SU-DHL-6 (cell line): ENCODE data around the gene PACS1.
A peak's percentile ranks its signal among the peaks of the same experiment; 100 is the strongest.

Experiments
- H2AFZ ChIP-seq: fragments of 200-600 bp; sonication (generic); 2 replicates; pipeline ENCODE4 v1.6.1; 2014; ENCODE audit warnings: low read depth, mild to moderate bottlenecking, moderate library complexity, mixed read lengths, antibody characterized with exemption, low read length; ENCODE audit not compliant: severe bottlenecking
- H3F3A ChIP-seq: fragments of 200-600 bp; shearing (Covaris generic); 2 replicates; pipeline ENCODE4 v1.6.0; 2016; ENCODE audit warnings: antibody characterized with exemption, mild to moderate bottlenecking; ENCODE audit not compliant: insufficient read depth
- H3K27ac ChIP-seq: fragments of 200-600 bp; sonication (generic); 2 replicates; pipeline ENCODE4 v1.5.1; 2016; ENCODE audit warnings: low read depth, mild to moderate bottlenecking, low read length, moderate library complexity, mixed read lengths
- H3K27me3 ChIP-seq: fragments of 200-600 bp; sonication (generic), shearing (Covaris generic); 2 replicates; pipeline ENCODE4 v1.6.0; 2014; ENCODE audit warnings: mild to moderate bottlenecking, low read length
- H3K36me3 ChIP-seq: fragments of 200-600 bp; sonication (generic); 2 replicates; pipeline ENCODE4 v1.6.1; 2014; ENCODE audit warnings: mild to moderate bottlenecking, low read length, mixed read lengths
- H3K4me2 ChIP-seq: fragments of 300-600, 200-600 bp; shearing (Covaris generic), sonication (generic); 2 replicates; pipeline ENCODE4 v1.6.0; 2014; ENCODE audit warnings: low read length, low read depth, mild to moderate bottlenecking; ENCODE audit not compliant: poor library complexity, severe bottlenecking
- H3K4me3 ChIP-seq: fragments of 200-600 bp; sonication (generic); 2 replicates; pipeline ENCODE4 v1.5.1; 2014; ENCODE audit warnings: antibody characterized with exemption, low read length, mild to moderate bottlenecking, mixed read lengths; ENCODE audit not compliant: insufficient read depth, poor library complexity, severe bottlenecking
- H3K79me2 ChIP-seq: fragments of 200-600 bp; sonication (generic); 2 replicates; pipeline ENCODE4 v1.6.1; 2014; ENCODE audit warnings: mild to moderate bottlenecking, low read length, moderate library complexity; ENCODE audit not compliant: insufficient read depth
- H3K9ac ChIP-seq: fragments of 200-600 bp; sonication (generic); 2 replicates; pipeline ENCODE4 v1.7.0; 2014; ENCODE audit warnings: mild to moderate bottlenecking, low read length
- H3K9me2 ChIP-seq: fragments of 200-600 bp; sonication (generic); replicated peaks from 2 replicates; pipeline ENCODE4 v1.6.1; 2014; ENCODE audit warnings: low read length; ENCODE audit not compliant: insufficient read depth
- H3K9me3 ChIP-seq: fragments of 200-600 bp; sonication (generic); 2 replicates; pipeline ENCODE4 v1.6.1; 2014; ENCODE audit warnings: low read length, mixed read lengths; ENCODE audit not compliant: insufficient read depth
- H4K20me1 ChIP-seq: fragments of 200-600 bp; sonication (generic); 2 replicates; pipeline ENCODE4 v1.6.1; 2014; ENCODE audit warnings: low read depth, mild to moderate bottlenecking, antibody characterized with exemption, low read length, moderate library complexity, mixed read lengths
- CTCF ChIP-seq: fragments of 200-600 bp; sonication (generic); IDR thresholded peaks from one replicate; pipeline ENCODE4 v1.5.1; 2017; ENCODE audit warnings: antibody characterized with exemption, mild to moderate bottlenecking, low read length, moderate library complexity; ENCODE audit not compliant: insufficient read depth, poor library complexity, severe bottlenecking
- EZH2phosphoT487 ChIP-seq: fragments of 200-600 bp; sonication (generic), shearing (Covaris generic); conservative IDR thresholded peaks from 2 replicates; pipeline ENCODE4 v1.6.1; 2018; ENCODE audit warnings: mild to moderate bottlenecking, antibody characterized with exemption, low read length, moderate library complexity, mixed read lengths

PACS1 gene

GRCh38 chr11:66048547-66049323 lies 21.3 kb upstream of the PACS1 start, which contains the start of gene GAL3ST3:
Gene GAL3ST3 (minus strand): TSS chr11:66049161. CDS start chr11:66045415, 3,746 bp downstream.
- no peaks in the 10 kb centered on the region for H3K27me3 ChIP-seq
- H3K27ac ChIP-seq, result no peak within 1 kb of the TSS
- H4K20me1 ChIP-seq, result no peaks in the 10 kb centered on the region
- peaks cover 15% of the 10 kb centered on the region for H3K79me2 ChIP-seq
- H3K9me3 ChIP-seq, result no peaks in the 10 kb centered on the region
- H2AFZ ChIP-seq, result no peak within 1 kb of the TSS
- H3K4me3 ChIP-seq, result no peak within 1 kb of the TSS
- no peak within 1 kb of the TSS for H3K4me2 ChIP-seq
- no peaks in the 10 kb centered on the region for H3F3A ChIP-seq
- no peaks in the 10 kb centered on the region for H3K9me2 ChIP-seq
- no peak within 1 kb of the TSS for H3K9ac ChIP-seq
- TF ChIP-seq EZH2phosphoT487 (no peak), CTCF (no peak)
- H3K36me3 ChIP-seq, result no peaks in the 10 kb centered on the region

- Histone ChIP-seq H3F3A (no peaks in the 10 kb centered on the region), H3K9me3 (no peaks in the 10 kb centered on the region), H3K9me2 (no peaks in the 10 kb centered on the region), H3K36me3 (peaks cover 9% of the 10 kb centered on the region; the same call in 1 of the 2 replicates), H3K79me2 (peaks cover 28% of the 10 kb centered on the region), H3K27me3 (no peaks in the 10 kb centered on the region), H4K20me1 (no peaks in the 10 kb centered on the region), H3K4me3 (no peak overlapping the region), H3K4me2 (peak overlapping the region; percentile 78), H3K27ac (no peak overlapping the region), H2AFZ (no peak overlapping the region), H3K9ac (peak overlapping the region; percentile 72)
- TF ChIP-seq CTCF (no peak), EZH2phosphoT487 (no peak)
Measured at GRCh38 chr11:66050581-66051231, 19.4 kb upstream of the PACS1 start.

- H3K4me3 ChIP-seq, result peak overlapping the region; percentile 59
- H2AFZ ChIP-seq, result peak overlapping the region; percentile 78
- peaks cover 11% of the 10 kb centered on the region; the same call in 1 of the 2 replicates for H3K36me3 ChIP-seq
- H3K27me3 ChIP-seq, result no peaks in the 10 kb centered on the region
- peak overlapping the region; percentile 78 for H3K4me2 ChIP-seq
- H4K20me1 ChIP-seq, result no peaks in the 10 kb centered on the region
- no peaks in the 10 kb centered on the region for H3K9me2 ChIP-seq
- no peaks in the 10 kb centered on the region for H3K9me3 ChIP-seq
- no peaks in the 10 kb centered on the region for H3F3A ChIP-seq
- peaks cover 28% of the 10 kb centered on the region for H3K79me2 ChIP-seq
- TF ChIP-seq EZH2phosphoT487 (no peak), CTCF (no peak)
- peak overlapping the region; percentile 27 for H3K27ac ChIP-seq
- peak overlapping the region; percentile 72 for H3K9ac ChIP-seq
Measured at GRCh38 chr11:66051371-66051765, 18.7 kb upstream of the PACS1 start.
